RWPE1 (cell line): ENCODE results near the gene ATG7.
"Not testable (repeated sequence)": the region's sequence is repeated elsewhere in the genome, so short reads cannot be mapped to it uniquely, and the experiment has no call there.

Source experiments
- CTCF ChIA-PET: fragments of 350-600 bp; sonication (Branson Sonifier 250); formaldehyde crosslinking; extraction: SDS; loops from one replicate; lab custom pipeline; 2021; lab: Yijun Ruan, JAX
- POLR2A ChIA-PET: fragments of 400-600 bp; formaldehyde crosslinking; extraction: SDS; loops from one replicate; lab custom pipeline; 2020; ENCODE audit warnings: antibody characterized with exemption; ENCODE audit not compliant: low non-redundant PET; lab: Yijun Ruan, JAX
- DNase-seq: peaks from one replicate; pipeline ENCODE4 v3.0.0; 2012; ENCODE audit warnings: low spot score
- H3K27ac ChIP-seq: fragments of 450-650 bp; 2 replicates; pipeline ENCODE4 v1.5.1; 2017
- TF ChIP-seq, protein P1 (sequence below): fragments of 450-650 bp; conservative IDR thresholded peaks from 2 replicates; pipeline ENCODE4 v1.5.1; 2017; ENCODE audit warnings: low read depth, mild to moderate bottlenecking

ATG7 gene

DNA sequence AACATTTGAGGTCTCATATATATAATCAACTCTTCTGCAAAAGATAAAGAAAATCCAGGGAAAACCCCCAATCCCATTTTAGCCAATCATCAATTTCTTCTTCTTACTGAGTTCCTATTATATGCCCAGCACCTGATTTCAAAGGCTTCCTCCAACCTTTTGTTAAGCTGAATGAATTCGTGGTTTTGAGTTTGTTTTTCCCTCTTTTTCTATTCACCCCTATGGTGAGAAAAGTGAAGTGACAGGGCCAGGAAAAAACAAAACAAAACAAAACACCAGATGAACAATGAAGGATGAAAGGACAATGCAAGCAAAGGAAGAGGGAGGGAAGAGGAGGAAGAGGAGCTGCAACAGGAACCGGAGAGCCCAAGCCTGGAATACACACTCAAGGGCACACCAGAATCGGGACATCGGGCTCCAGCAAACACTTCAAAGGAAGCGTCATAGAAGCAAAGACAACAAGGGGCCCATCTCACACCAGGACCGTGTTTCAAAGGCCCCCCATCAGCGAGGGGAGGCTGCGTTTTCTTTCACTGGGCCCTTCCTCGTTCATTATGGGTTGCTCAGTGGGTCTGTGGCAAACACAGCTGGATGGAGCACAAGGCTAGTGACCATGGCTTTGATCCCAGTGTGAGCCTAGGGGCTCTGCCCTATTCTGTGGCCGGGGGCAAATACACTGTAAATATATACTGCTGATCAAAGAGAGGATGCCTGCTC is 321.3 kb downstream of the ATG7 start:
- CTCF ChIA-PET: no interaction called here
- POLR2A ChIA-PET: no interaction called here
- no peak for DNase-seq
- TF ChIP-seq, protein P1, sequence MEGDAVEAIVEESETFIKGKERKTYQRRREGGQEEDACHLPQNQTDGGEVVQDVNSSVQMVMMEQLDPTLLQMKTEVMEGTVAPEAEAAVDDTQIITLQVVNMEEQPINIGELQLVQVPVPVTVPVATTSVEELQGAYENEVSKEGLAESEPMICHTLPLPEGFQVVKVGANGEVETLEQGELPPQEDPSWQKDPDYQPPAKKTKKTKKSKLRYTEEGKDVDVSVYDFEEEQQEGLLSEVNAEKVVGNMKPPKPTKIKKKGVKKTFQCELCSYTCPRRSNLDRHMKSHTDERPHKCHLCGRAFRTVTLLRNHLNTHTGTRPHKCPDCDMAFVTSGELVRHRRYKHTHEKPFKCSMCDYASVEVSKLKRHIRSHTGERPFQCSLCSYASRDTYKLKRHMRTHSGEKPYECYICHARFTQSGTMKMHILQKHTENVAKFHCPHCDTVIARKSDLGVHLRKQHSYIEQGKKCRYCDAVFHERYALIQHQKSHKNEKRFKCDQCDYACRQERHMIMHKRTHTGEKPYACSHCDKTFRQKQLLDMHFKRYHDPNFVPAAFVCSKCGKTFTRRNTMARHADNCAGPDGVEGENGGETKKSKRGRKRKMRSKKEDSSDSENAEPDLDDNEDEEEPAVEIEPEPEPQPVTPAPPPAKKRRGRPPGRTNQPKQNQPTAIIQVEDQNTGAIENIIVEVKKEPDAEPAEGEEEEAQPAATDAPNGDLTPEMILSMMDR: no peak
- H3K27ac ChIP-seq: no peak overlapping the region

DNA sequence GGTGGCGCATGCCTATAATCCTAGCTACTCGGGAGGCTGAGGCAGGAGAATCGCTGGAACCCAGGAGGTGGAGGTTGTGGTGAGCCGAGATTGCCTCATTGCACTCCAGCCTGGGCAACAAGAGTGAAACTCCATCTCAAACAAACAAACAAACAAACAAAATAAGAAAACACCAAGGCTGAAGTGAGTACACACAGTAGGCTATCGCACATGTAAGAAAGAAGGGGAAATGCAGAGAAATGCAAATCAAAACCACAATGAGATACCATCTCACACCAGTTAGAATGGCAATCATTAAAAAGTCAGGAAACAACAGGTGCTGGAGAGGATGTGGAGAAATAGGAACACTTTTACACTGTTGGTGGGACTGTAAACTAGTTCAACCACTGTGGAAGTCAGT is 322.8 kb downstream of the ATG7 start:
- POLR2A ChIA-PET, CTCF ChIA-PET, H3K27ac ChIP-seq, DNase-seq: not testable (repeated sequence)

DNA sequence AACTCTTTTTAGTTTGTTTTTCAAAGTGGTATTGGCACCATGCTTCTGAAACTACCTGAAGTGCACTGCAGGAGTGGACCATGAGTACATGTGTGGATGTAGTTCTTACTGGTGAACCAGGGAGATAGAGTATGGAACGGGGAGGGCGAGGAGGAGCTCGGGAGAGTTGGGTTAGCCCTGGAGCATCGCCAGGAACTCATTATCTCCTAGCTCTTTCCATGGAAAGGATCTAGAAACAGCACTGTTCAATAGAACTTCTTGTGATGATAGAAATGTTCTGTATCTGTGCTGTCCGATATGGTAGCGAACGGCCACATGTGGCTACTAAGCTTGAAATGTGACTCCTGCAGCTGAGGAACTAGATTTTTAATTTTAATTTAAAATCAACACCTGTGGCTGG is 324.2 kb downstream of the ATG7 start:
- CTCF ChIA-PET: no interaction called here
- TF ChIP-seq, protein P1: no peak
- H3K27ac ChIP-seq: no peak overlapping the region
- POLR2A ChIA-PET: no interaction called here
- DNase-seq: no peak

DNA sequence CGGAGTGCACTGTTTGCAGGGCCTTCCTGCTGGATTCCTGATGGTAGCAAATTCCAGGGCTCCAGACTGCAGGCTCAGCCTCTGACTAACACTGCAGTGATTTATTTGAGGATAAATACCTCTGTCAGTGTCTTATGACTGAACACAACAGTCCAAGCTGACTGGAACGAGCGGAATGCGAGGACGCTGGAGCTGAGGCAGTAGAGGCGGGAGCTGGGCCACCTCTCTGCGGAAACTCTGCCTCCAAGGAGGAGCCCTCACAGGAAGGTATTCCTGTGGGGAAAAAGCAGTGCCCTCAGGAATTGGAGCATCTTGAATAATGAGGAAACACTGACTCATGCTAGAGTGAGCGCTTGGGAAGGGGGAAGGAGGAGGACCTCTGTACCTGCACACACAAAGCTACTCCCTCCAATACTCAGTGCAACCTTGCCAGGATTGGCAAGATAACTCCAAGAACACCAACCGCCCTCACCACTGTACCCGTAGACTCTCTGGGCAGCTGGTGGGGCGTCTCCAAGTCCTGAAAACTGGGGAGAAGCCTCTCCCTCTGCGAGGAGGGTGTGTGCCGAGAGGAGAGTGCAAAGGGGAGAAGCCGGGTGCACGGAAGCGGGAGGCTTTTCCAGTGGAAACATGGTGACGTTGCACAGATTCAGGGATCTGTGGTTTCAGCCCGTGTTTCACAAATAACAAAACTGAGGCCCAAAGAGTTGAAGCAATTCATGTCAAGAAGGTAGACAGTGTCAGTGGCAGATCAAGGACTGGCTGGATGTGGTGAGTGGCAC is 328.5 kb downstream of the ATG7 start:
- CTCF ChIA-PET: interaction anchor here (0.6 to 1.2 kb wide), 2 partner anchors 31 to 86 kb away, joined by 3 to 4 read pairs; no protein-coding TSS in a partner anchor
- DNase-seq: peak; percentile 75
- POLR2A ChIA-PET: no interaction called here
- peak overlapping the region; percentile 95 for H3K27ac ChIP-seq
- TF ChIP-seq, protein P1: no peak

DNA sequence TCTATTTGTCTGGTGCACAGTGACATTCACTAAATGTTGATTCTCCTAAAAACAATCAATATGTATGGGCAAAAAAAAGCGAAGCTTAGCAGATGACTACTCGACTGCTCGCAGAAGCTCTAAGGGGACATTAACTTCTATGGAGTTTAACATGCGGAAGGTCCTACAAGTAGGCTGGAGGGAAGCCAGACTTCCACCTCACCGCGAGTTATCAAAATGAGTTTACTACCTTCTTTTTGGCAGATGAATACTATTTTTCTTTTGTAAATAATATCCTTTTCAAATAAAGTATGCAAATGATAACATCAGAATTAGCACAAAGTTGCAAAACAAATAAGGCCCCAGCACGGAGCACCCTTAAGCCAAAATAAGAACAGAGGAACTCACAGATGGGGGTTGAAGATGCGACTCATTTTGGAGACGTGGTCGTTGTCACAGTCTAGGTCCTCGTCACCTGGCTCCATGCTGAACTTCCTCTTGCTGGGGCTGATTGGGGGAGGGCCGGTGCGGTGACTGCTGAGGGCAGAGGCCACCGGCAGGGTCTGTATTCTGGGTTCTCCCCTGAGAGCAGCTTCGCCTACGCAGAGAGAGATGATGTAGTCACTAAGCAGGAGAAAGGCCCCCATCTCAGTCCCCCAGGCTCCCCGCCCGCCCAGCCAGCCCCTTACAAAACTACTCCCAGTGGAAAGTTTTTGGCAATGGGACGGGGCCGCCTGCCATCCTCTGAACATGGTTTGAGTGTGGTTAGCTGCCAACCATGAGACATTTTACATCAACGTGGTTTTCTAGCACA is 329.4 kb downstream of the ATG7 start:
- peak overlapping the region; percentile 95 for H3K27ac ChIP-seq
- POLR2A ChIA-PET: no interaction called here
- CTCF ChIA-PET: interaction anchor here (0.6 to 0.7 kb wide), 3 partner anchors 45 to 155 kb away, joined by 3 to 4 read pairs (median 3); no protein-coding TSS in a partner anchor
- TF ChIP-seq, protein P1: no peak
- no peak for DNase-seq

DNA sequence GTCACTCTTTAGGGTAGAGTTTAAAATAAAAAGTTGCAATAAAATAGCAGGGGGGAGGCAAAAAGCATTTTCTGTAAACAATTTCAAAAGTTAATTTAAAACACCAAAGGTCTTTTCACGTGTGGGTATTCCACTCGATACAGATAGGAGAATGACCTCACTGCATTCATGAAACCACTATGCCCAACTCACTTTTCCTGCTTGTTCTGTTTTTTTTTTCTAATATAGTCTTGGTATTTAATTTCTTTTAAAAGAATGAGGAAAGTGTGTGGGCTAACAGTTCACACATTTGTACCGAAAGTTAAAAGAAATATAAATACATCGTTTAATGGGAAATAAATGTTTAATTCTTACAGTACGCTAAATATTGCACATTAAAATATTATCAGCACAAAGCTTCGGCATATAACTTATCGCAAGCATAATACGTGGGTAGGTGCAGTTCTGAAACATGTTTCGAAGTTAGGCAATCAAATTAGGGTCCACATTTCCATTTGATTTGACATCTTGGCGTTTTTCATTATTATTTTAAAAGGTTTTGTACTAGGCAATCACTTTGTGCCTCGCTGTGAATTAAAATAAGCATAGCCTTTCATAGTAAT is 330.1 kb downstream of the ATG7 start:
- CTCF ChIA-PET: interaction anchor here (0.7 kb wide), 1 partner anchor 156 kb away, joined by 4 read pairs; no protein-coding TSS in a partner anchor
- POLR2A ChIA-PET: no interaction called here
- DNase-seq: no peak
- TF ChIP-seq, protein P1: no peak
- H3K27ac ChIP-seq: peak overlapping the region; percentile 95
